Inferior parietal cortex (tissue), 1 donor: ENCODE data around the gene PRDM15.

ENCODE experiments used
- DNase-seq: peaks from one replicate; pipeline ENCODE4 v3.0.0-alpha.2; 2016; ENCODE audit errors: extremely low spot score

PRDM15 gene

GRCh38 chr21:41864311-41865001, 14.7 kb downstream of the PRDM15 start:
- no peak for DNase-seq

DNA sequence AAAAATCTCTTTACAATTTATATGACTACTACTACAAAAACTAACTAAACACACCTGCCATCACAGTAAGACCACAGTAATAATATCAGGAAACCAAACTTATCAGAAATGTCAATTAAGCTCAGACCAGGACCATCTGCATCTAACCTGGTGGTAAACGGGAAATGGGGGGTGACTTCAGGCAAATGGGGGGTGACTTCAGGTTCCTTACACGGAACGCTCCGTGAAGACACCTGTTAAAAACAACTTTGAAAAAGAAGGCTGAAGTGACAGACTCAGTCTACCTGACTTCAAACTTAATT, 15.8 kb downstream of the PRDM15 start:
- no peak for DNase-seq

GRCh38 chr21:41861987-41862386, 17.2 kb downstream of the PRDM15 start:
- no peak for DNase-seq

- no peak for DNase-seq
Observed at GRCh38 chr21:41861255-41861654, 17.9 kb downstream of the PRDM15 start.

DNA sequence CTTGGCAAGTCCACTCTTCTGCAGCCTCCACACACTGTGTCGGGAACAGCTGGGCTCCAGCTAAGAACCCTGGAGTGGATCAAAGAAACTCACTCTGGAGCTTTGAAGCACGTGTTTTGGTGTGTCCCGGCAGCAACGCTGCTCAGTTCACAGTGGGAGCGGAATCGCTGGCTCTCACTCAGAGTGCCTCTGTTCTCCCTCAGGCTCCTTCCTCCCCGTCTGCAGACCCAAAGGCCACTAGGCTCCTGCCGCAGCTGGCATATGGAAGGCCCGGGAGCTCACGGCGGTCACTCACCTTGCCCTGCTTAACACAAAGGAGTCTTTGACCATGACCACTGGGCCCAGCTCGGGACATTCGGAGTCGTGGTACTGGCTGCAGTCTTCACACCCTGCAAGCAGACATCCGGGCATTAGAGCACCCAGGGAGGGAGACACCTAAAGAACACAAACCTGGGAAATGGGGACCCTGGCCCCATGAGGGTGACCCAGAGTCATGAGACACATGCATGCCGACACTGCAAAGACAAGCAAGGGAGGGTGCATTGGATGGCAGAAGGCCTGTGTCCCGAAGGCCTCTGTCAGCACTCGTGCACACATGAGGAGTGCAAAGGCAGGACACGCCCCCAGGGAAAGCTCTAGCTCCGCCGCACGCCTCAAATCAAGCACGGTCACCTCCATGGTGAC, 19.7 kb downstream of the PRDM15 start:
- DNase-seq = no peak

- DNase-seq = no peak
Observed at GRCh38 chr21:41858466-41859296, 20.5 kb downstream of the PRDM15 start.

DNA sequence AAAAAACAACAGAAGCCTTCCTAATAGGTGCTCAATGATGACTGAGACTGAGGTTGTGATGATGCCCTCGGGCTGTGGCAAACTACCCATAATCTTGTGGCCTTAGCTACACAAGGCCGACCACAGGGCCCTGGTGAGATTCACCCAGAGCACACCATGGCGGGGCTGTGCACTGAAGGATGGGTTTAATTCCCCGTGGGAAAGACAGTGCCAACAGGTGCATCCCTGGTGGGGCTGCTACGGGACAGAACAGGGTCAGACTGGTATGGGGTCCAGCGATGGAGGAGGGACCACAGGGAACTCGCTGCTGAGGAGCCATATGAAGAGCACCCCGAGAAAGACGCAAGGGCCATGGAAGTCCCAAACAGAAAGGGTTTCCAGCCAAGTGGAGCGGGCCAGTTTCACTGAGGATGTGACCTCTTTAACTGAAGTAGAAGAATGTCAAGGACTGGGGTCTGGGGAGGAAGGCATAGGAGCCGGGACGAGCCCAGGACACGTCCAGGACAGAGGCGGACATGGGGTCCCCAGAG, 21.3 kb downstream of the PRDM15 start:
- no peak for DNase-seq

DNA sequence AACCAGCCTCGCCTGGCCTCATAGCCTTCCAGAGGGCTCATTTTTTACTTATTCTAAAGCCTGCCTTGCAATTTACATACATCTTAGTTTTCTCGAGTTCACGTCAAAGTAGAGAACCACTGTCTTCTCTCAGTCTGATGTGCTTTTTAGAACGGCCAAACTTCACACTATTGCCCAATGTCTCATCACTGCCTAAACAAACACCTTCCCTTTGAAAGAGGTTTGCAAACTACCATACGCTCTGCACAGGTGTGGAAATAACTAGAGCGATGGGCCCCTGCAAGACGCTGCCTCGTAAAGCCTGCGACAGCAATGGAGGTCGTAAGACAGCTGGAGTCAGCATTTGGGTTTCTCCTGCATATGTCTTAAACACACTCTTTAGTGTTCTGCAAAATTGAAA, 22.6 kb downstream of the PRDM15 start:
- no peak for DNase-seq

DNA sequence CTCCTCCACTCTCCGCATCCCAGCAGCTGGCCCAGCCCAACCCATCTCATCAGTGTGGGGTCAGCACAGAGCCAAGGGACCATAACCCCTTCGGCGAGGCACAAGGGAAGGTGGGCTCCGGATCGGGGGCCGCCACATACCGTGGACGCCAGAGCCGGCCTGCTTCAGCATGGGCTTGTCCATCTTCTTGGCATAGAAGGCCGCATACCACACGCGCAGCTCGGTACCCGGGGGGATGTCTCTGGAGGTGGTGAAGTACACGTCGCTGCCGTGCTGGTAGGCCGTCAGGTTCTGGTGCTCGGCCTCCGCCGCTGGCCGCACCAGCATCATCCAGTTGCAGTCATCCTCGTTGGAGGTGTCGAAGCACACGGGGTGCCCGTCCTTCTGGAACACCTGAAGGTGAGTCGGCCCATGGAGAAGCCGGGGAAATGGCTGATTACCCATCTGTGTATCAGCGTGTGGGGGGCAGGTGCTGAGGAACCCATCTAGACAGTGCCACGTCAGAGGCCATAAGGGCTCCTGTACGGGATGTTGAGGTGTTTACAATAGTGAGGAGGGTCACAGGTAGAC, 24.6 kb downstream of the PRDM15 start:
- DNase-seq = no peak

DNA sequence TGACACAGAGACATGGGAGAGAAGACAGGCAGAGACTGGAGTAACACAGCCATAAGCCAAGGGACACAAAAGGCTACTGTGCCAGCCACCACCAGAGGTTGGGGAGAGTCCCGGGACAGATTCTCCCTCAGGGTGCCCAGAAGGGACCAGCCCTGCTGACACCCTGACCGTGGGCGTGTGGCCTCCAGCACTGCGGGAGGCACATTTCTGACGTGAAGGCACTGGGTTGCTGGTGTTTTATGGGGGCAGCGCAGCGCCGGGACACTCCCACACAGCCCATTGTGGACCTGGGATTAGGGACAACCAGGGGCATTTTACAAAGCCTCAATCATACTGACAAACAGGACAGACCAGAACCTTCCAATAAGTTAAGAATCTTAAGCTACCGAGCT, 26.2 kb downstream of the PRDM15 start:
- no peak for DNase-seq

DNA sequence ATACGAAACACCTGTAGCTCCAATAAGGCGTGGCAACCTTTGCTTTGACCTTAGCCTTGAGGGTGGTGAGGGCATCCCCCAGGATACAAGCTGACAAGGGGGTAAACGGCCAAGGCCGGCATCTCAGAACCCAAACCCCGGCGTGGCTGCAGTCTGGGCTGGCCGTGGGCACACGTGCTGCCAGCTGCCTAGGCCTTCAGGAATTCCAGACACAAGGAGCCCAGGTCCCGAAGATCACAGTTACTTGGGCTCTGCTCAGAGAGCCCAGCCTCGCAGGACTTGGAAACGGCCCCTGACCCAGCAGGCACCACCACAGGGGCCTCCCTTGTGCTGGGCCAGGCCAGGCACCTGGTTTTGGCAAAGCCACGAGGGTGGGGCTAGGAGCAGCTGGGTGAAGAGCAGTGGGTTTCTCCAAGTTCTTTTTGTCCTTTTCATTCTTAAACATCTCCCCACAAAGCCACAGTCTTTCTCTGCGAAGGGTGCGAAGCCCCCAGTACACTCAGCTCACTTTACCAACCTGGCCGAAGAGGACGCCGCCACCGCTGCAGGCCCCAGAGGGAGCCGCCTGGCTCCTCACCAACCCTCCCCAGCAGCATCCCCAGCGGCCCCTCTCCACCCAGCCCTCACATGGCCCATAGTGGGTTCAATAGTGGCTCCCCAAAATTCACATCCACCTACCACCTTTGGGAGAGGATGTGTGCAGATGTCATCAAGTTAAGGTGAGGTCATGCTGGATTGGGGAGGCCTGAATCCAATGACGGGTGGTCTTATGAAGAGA, 26.8 kb downstream of the PRDM15 start:
- no peak for DNase-seq

GRCh38 chr21:41851090-41851790, 27.9 kb downstream of the PRDM15 start:
- DNase-seq = no peak

DNA sequence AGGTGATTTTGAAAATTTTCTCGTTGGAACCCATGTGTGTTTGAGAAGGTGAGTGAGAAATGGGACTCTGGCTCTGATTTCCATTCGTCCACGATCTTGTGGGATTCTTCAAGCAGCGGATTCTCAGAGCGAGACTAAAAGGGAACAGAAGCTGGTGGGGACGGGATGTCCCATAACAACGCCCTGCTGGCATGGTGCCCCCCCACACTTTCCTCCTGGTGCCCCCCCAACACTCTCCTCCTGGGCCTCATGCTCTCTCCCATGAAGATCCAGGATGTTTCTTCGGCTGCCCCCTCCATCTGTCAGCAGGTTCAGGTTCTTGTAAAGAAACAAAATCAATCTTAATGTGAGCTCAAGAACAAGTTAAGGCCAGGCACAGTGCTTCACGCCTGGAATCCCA, 29.1 kb downstream of the PRDM15 start:
- no peak for DNase-seq

DNA sequence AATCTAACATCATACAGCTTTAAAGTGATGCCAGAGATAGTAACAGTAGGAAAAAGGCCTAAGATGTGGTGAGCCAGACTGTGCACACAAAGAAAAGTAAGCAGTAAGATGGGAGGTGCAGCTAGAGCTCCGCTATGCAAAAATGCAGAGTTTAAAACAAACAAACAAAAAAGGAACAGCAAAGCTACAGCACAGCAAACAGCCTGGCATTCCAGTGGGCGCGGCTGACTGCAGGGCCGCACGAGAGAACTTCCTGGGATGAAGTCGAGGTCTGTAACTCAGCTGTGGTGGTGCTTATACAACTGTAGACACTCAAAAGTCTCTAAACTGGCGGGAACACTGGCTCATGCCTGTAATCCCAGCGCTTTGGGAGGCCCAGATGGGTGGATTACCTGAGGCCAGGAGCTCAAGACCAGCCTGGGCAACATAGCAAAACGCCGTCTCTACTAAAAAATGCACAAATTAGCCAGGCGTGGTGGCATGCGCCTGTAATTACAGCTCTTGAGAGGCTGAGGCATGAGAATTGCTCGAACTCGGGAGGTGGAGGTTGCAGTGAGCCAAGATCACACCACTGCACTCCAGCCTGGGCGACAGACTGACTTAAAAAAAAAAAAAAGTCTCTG, 30.1 kb downstream of the PRDM15 start:
- no peak for DNase-seq

DNA sequence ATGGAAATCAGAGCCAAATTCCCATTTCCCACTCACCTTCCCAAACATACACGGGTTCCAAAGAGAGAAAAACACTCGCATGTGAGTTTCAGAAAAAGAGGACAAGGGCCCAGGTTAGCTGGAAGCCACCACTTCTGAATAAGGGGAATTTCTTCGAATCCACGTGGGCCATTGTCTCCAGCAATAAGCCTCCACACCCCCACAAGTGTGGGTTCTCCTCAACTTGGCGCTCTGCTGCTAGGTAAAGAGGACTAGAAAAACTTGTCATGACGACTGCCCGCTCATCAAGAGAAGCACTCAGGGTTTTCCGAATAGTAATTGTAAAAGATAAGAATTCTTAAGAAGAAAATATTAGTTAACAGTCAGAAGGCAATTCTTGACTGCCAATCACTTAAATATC, 30.6 kb downstream of the PRDM15 start:
- no peak for DNase-seq

DNA sequence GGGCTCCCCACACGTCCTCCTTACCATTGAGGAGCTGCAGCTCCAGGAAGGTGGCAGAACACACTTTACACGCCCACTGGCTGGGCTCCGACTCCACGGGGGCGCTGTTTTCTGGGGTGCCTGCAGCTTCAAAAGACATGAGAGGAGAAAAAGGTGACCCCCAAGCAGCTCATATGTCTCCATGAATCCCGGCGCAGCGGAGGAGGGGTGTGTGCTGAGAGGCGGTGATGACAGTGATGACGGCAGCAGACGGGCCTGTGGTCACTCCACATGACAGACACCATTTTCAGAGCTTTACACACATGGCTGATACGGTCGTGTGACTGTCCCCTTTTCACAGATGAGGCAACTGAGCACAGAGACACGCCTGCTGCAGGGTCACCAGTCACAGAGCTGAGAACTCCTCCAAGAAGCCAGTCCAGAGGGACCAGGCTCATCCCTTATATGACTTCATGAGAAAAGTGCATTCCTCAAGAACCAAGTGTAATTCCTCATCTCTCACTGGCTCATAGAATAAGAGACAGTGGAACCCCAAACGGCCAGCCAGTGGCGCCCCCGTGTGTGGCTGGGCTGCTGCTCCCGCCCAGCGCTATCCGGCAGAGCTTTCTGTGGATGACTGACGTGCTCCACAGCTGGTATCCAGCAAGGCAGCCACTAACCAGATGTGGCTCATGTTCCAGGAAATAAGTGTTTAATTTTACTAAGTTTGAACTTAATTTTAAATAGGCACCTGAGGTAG, 31.9 kb downstream of the PRDM15 start:
- DNase-seq = no peak

DNA sequence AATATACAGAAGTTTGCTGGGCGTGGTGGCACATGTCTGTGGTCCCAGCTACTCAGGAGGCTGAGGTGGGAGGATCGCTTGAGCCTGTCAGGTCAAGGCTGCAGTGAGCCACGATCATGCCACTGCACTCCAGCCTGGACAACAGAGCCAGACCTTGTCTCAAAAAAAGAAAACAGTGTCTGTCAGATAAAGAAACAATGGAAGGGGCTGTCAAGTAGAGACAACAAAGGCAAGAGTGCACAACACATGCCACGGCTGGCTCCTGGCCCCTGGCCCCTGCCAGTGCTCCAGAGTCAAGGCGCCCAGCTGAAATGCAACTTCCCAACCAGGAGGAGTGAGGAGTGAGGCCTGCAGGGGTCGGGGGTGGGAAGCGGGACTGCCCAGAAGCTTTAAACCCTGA, 32.6 kb downstream of the PRDM15 start:
- DNase-seq = no peak

DNA sequence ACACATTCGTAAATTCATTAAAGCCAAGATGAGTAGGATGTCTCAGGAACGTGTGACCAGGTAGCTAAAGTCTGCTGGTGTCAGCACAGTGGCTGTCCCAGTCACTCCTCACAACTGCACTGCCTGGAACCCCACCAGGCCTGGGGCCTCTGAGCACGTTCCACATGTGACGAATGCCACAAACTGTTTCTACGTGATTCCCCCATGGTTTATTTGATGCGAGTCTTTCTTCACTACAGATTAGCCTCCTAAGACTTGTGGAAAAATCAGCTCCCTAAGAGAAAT, 33.2 kb downstream of the PRDM15 start:
- DNase-seq = no peak

DNA sequence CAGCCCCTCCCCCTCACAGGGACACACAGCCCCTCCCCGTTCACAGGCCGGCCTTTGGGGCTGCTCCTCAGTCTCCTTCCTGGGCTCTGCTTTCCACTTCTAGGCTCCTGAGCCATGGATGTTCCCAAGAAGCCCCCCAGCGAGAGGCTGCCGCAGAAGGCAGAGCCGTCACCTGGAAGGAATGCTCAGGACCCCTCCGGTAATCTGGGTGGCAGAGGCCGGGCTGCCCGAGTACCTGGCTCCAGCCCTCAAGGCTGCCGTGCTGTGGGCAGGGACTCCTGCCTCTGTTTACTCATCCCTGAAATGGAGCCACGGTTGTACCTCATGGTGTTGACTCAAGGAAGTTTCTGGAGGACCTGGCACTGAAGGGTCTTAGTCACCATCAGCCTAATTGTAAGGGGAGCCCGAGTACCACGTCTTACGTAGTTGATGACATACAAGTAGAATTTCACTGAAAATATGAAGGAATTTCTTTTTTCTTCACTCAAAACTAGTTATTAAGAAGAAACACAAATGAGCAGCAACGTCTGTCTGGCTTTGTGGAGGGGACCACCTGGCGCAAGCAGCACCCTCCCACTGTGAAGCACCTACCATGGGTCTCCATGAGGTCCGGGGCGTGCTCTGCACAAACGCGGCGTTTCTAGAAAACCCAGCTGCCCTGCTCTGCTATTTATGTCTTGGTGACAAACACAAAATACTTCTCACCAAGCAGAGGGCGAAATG, 33.7 kb downstream of the PRDM15 start:
- no peak for DNase-seq
